HepG2 (cell line): Measurements from ENCODE around the gene PCP4. TPM values are rescaled to one million over a fixed set of nuclear protein-coding genes. Genes with fewer than 3 reads are reported as not detected.

Experiments used
- HNF4G ChIP-seq, 2 experiments: sonication (generic) in 1 of 2; formaldehyde crosslinking in 1 of 2; IDR thresholded peaks; 2 replicates each; pipeline versions ENCODE4 v1.4.0 to v1.6.1; 2011 to 2020; ENCODE audit warnings: borderline replicate concordance in 2 of 2, low read depth in 2 of 2, mild to moderate bottlenecking in 2 of 2, low read length in 1 of 2, missing genetic modification reagents in 1 of 2, moderate library complexity in 1 of 2
- MBD4 ChIP-seq: IDR thresholded peaks from 2 replicates; pipeline ENCODE4 v1.6.1; 2012; ENCODE audit warnings: low read length, inconsistent platforms, borderline replicate concordance
- TCF12 ChIP-seq, 2 experiments: fragments of 450-650 bp in 1 of 2; sonication (generic) in 1 of 2; formaldehyde crosslinking in 1 of 2; IDR thresholded peaks; 2 replicates each; pipeline versions ENCODE4 v1.6.1 to v1.8.0; 2017 to 2022; ENCODE audit warnings: antibody characterized with exemption in 1 of 2, mild to moderate bottlenecking in 1 of 2, missing genetic modification reagents in 1 of 2, moderate library complexity in 1 of 2
- ZNF562 ChIP-seq: sonication (generic); formaldehyde crosslinking; IDR thresholded peaks from 2 replicates; pipeline ENCODE4 v1.8.0; 2022; ENCODE audit warnings: missing genetic modification reagents, borderline replicate concordance
- polyA plus RNA-seq, 8 experiments: library from polyadenylated mRNA; depleted of rRNA in 3 of 8; stranded (reverse) in 7 of 8; unstranded in 1 of 8; fragments of >200 nt; fragmentation: Illumina TruSeq in 4 of 8; extraction: Trizol in 4 of 8; gene quantifications; 2 replicates each; pipeline versions ENCODE4 v1.2.1 to v1.2.3, GENCODE V29; 2011 to 2016; ENCODE audit warnings: low read depth in 4 of 8, missing spikeins in 1 of 8, mixed read lengths in 1 of 8; ENCODE audit not compliant: insufficient read depth in 1 of 8
- total RNA-seq, 5 experiments: library from RNA; depleted of rRNA; stranded (reverse); fragments of >200 nt; fragmentation: Illumina TruSeq; extraction: Trizol; gene quantifications; 2 replicates each; pipeline ENCODE4 v1.2.3, GENCODE V29; 2016; ENCODE audit warnings: low read depth in 1 of 5
- TF ChIP-seq, protein P1 (sequence below): sonication (generic); formaldehyde crosslinking; IDR thresholded peaks from 2 replicates; pipeline ENCODE4 v1.4.0; 2020; ENCODE audit warnings: mild to moderate bottlenecking, missing genetic modification reagents

The PCP4 gene
- total and polyA plus RNA-seq, 2 of the 13 experiments (the other 11 are each of a cell fraction or from before 2014, with no cell fraction given) = not detected

DNA sequence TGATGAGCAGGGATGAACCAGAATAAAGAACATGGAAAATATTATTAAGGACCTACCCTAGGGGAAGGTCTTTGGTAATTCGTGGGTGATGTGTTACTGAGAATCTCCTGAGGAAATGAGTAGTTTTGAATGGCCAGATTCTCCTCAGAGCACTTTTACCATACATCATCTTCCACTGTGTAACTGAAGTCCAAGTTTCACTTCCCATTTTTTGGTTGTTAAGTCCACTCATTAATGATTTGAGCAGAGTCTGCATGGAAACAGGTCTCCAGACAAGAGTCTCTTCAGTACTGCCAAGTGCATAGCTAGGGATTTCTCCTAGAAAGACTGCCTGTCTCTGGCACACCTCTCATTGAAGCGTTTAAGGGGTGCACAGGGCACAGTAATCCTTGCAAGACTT, 48.7 kb upstream of the PCP4 start (continued):
- TF ChIP-seq, protein P1, sequence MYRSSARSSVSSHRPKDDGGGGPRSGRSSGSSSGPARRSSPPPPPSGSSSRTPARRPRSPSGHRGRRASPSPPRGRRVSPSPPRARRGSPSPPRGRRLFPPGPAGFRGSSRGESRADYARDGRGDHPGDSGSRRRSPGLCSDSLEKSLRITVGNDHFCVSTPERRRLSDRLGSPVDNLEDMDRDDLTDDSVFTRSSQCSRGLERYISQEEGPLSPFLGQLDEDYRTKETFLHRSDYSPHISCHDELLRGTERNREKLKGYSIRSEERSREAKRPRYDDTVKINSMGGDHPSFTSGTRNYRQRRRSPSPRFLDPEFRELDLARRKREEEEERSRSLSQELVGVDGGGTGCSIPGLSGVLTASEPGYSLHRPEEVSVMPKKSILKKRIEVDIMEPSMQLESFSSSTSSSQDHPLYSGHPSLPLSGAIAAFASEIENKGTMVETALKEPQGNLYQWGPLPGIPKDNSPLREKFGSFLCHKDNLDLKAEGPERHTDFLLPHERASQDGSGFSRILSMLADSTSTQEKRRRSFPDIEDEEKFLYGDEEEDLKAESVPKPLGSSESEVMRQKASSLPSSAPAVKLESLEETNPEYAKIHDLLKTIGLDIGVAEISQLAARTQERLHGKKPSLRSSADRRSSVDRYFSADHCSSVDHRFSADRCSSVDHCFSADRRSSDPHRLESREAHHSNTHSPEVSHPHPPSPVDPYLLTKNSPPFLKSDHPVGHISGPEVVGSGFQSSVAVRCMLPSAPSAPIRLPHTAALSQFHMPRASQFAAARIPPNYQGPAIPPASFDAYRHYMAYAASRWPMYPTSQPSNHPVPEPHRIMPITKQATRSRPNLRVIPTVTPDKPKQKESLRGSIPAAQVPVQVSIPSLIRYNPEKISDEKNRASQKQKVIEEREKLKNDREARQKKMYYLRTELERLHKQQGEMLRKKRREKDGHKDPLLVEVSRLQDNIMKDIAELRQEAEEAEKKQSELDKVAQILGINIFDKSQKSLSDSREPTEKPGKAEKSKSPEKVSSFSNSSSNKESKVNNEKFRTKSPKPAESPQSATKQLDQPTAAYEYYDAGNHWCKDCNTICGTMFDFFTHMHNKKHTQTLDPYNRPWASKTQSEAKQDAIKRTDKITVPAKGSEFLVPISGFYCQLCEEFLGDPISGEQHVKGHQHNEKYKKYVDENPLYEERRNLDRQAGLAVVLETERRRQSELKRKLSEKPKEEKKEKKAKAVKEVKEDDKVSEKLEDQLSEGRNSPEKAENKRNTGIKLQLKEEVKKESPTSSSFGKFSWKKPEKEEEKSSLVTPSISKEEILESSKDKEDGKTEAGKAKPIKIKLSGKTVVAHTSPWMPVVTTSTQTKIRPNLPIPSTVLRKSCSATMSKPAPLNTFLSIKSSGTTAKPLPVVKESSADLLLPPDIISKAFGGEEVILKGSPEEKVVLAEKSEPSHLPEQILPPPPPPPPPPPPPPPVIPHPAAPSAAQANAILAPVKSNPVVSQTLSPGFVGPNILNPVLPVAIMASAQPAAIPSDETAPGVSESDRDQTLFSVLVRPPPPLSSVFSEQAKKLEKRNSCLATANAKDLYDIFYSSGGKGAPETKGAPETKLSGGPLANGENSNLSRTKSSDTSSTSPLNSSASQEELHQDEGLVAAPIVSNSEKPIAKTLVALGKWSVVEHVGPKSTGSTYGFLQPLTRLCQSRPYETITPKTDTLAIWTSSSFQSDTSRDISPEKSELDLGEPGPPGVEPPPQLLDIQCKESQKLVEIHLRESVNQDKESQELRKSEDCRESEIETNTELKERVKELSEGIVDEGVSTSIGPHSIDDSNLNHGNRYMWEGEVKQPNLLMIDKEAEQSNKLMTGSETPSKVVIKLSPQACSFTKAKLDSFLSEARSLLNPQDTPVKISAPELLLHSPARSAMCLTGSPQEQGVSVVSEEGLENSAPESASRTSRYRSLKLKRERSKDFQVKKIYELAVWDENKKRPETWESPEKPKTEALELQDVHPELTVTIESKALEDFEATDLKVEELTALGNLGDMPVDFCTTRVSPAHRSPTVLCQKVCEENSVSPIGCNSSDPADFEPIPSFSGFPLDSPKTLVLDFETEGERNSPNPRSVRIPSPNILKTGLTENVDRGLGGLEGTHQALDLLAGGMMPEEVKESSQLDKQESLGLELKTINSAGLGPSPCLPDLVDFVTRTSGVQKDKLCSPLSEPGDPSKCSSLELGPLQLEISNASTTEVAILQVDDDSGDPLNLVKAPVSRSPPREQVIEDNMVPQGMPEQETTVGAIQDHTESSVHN (CRISPR knock-in tag) = no peak
- TF ChIP-seq MBD4 (no peak), ZNF562 (CRISPR knock-in tag) (no peak), TCF12 (IDR thresholded peaks at IDR 0.05) (no peak), TCF12 (CRISPR knock-in tag; IDR thresholded peaks at IDR 0.05) (no peak), HNF4G (IDR thresholded peaks at IDR 0.05; ENCODE audit: borderline replicate concordance, low read depth, low read length) (no peak), HNF4G (CRISPR knock-in tag; IDR thresholded peaks at IDR 0.05; ENCODE audit: borderline replicate concordance, low read depth) (no peak)
